HUDEP-2 (cell line): ENCODE measurements around the gene ARFRP1.
A peak's percentile ranks its signal among the peaks of the same experiment; 100 is the strongest.

Source experiments
- DNase-seq, 76 experiments: peaks; one replicate each; lab custom pipeline; 2025; ENCODE audit not compliant: unreplicated experiment in 76 of 76; lab: John Stamatoyannopoulos, UW

Gene ARFRP1

GRCh38 chr20:63707558-63708300, at the start of gene ARFRP1, which contains the start of gene ZGPAT:
TSS of gene ARFRP1 (minus strand) at chr20:63707976. CDS start at chr20:63707091, 885 bp downstream.
TSS of gene ZGPAT (plus strand) at chr20:63708039. CDS start at chr20:63708581, 542 bp downstream.
- DNase-seq, result peak in 72 of 76 experiments; percentile 18 to 88 (median 71)

GRCh38 chr20:63756648-63756991, 48.8 kb upstream of the ARFRP1 start:
- no peak for DNase-seq

- no peak for DNase-seq
Measured at GRCh38 chr20:63755933-63756647, 48.3 kb upstream of the ARFRP1 start.

GRCh38 chr20:63754008-63754407, 46.2 kb upstream of the ARFRP1 start:
- no peak for DNase-seq

GRCh38 chr20:63753381-63753780, 45.6 kb upstream of the ARFRP1 start:
- DNase-seq, result no peak

GRCh38 chr20:63752411-63753101, 44.8 kb upstream of the ARFRP1 start:
- DNase-seq, result no peak

GRCh38 chr20:63751471-63752271, 43.9 kb upstream of the ARFRP1 start:
- no peak for DNase-seq

- DNase-seq, result no peak
Measured at GRCh38 chr20:63750807-63751470, 43.2 kb upstream of the ARFRP1 start.

- no peak for DNase-seq
Measured at GRCh38 chr20:63749597-63750508, 42.1 kb upstream of the ARFRP1 start.

GRCh38 chr20:63748934-63749270, 41.1 kb upstream of the ARFRP1 start:
- DNase-seq, result no peak

- DNase-seq, result no peak
Measured at GRCh38 chr20:63748070-63748933, 40.5 kb upstream of the ARFRP1 start.

- no peak for DNase-seq
Measured at GRCh38 chr20:63747622-63748069, 39.9 kb upstream of the ARFRP1 start.

- DNase-seq, result no peak
Measured at GRCh38 chr20:63746751-63747315, 39.1 kb upstream of the ARFRP1 start.

GRCh38 chr20:63745961-63746731, 38.4 kb upstream of the ARFRP1 start:
- DNase-seq, result no peak

- no peak for DNase-seq
Measured at GRCh38 chr20:63745424-63745805, 37.6 kb upstream of the ARFRP1 start.

- DNase-seq, result no peak
Measured at GRCh38 chr20:63744574-63745423, 37.0 kb upstream of the ARFRP1 start.
